Calu3 (cell line): ENCODE results near the gene TP63. TPM values are rescaled to one million over a fixed set of nuclear protein-coding genes. Genes with fewer than 3 reads are reported as not detected.

Experiments
- BruUV-seq: library from RNA; stranded (reverse); fragments of 400-500 nt; replicated peaks from 2 replicates; lab custom pipeline; 2021; lab: Mats Ljungman, UMichigan
- CTCF ChIA-PET: fragments of 300-600 bp; sonication (Branson Sonifier 250); formaldehyde crosslinking; loops from one replicate; lab custom pipeline; 2022; ENCODE audit warnings: antibody characterized with exemption; lab: Charles Lee
- DNase-seq: peaks from one replicate; pipeline ENCODE4 v3.0.0; 2022
- H3K27ac Mint-ChIP-seq: one replicate; pipeline ENCODE4 v1.8.0; 2022; ENCODE audit warnings: mixed read lengths; ENCODE audit not compliant: unreplicated experiment
- H3K27me3 Mint-ChIP-seq: one replicate; pipeline ENCODE4 v1.8.0; 2022; ENCODE audit warnings: mixed read lengths; ENCODE audit not compliant: unreplicated experiment
- H3K36me3 Mint-ChIP-seq: one replicate; pipeline ENCODE4 v1.8.0; 2022; ENCODE audit warnings: mild to moderate bottlenecking, moderate library complexity, mixed read lengths; ENCODE audit not compliant: insufficient read depth, unreplicated experiment
- H3K4me1 Mint-ChIP-seq: one replicate; pipeline ENCODE4 v1.8.0; 2022; ENCODE audit warnings: mild to moderate bottlenecking, low read depth, mixed read lengths; ENCODE audit not compliant: unreplicated experiment
- H3K4me3 Mint-ChIP-seq: one replicate; pipeline ENCODE4 v1.8.0; 2022; ENCODE audit warnings: mild to moderate bottlenecking, low read depth, moderate library complexity, mixed read lengths; ENCODE audit not compliant: unreplicated experiment
- H3K9me3 Mint-ChIP-seq: one replicate; pipeline ENCODE4 v1.8.0; 2022; ENCODE audit warnings: low read depth, mixed read lengths; ENCODE audit not compliant: unreplicated experiment
- CTCF ChIP-seq: fragments of 200-600 bp; IDR thresholded peaks from one replicate; pipeline ENCODE4 v1.8.0; 2022; ENCODE audit warnings: antibody characterized with exemption; ENCODE audit not compliant: unreplicated experiment
- intact Hi-C: fragments of 100-400 bp; cut with micrococcal nuclease; formaldehyde crosslinking; loops from one replicate; pipeline ENCODE4 v1.10.0; 2022; ENCODE audit not compliant: unreplicated experiment
- total RNA-seq: library from RNA; stranded (reverse); gene quantifications from 2 replicates; pipeline ENCODE4 v1.2.3, GENCODE V29; 2022

The TP63 gene
- total RNA-seq, 1 experiment from 2014 or later, result not detected

GRCh38 chr3:189792046-189792929 is 161.1 kb downstream of the TP63 start:
- Mint-ChIP-seq H3K4me1 (peaks cover 22% of the 10 kb centered on the region), H3K27me3 (no peaks in the 10 kb centered on the region), H3K9me3 (no peaks in the 10 kb centered on the region), H3K36me3 (no peaks in the 10 kb centered on the region), H3K4me3 (no peak overlapping the region), H3K27ac (no peak overlapping the region)
- CTCF ChIA-PET, result no interaction called here
- TF ChIP-seq CTCF, result no peak
- intact Hi-C loops, result no loop called here
- DNase-seq, result no peak
- BruUV-seq, result no TSS peak

DNA sequence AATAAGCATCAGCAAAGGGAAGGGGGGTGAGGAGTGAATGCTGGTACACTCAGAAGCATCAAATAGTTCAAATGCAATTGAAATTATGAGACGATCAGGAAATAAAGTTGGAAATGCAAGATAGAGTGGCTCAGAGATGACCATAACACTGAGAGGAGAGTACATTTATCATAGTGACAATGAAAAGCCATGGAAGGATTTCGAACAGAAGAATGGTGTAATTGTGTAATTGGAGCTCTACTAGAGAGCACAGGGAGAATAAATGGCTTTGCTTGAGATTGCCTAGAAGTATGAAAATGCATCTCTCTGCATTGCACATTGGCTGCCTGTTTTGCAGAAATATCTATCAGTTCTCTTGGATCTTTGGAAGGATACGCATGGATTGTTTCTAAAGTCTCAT is 163.3 kb downstream of the TP63 start:
- Mint-ChIP-seq H3K9me3 (no peaks in the 10 kb centered on the region), H3K36me3 (no peaks in the 10 kb centered on the region), H3K27me3 (no peaks in the 10 kb centered on the region), H3K4me1 (peaks cover 18% of the 10 kb centered on the region), H3K4me3 (no peak overlapping the region), H3K27ac (no peak overlapping the region)
- DNase-seq, result no peak
- CTCF ChIA-PET, result no interaction called here
- intact Hi-C loops, result no loop called here
- no TSS peak for BruUV-seq
- no peak for TF ChIP-seq CTCF

- intact Hi-C loops, result no loop called here
- Mint-ChIP-seq H3K27me3 (no peaks in the 10 kb centered on the region), H3K36me3 (no peaks in the 10 kb centered on the region), H3K9me3 (no peaks in the 10 kb centered on the region), H3K27ac (no peak overlapping the region), H3K4me1 (peaks cover 9% of the 10 kb centered on the region), H3K4me3 (no peak overlapping the region)
- no peak for TF ChIP-seq CTCF
- DNase-seq, result no peak
- CTCF ChIA-PET, result no interaction called here
- no TSS peak for BruUV-seq
Measured at GRCh38 chr3:189797103-189797750, 166.0 kb downstream of the TP63 start.

DNA sequence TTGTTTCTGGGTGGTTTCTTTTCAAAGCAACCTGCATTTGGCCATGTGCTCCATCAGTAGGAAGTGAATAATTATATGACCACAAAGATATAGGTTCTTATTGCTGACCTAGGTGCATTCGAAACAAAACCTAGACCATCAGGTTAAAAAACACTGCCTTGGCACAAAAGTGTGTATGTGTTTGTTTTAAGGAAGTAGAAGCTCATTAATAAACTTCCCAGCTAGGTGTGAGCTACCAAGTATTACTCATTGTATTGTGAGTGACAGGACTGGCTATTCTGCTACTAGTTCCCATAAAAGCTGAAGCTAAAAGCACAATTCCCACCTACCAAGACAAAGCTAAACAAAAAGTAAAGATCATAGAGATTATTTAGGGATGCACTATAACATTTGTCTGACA is 168.2 kb downstream of the TP63 start:
- CTCF ChIA-PET, result interaction anchor here (1.0 to 1.6 kb wide), 6 partner anchors 9 to 527 kb away, joined by 3 to 6 read pairs (median 4); no protein-coding TSS in a partner anchor
- Mint-ChIP-seq H3K9me3 (no peaks in the 10 kb centered on the region), H3K27me3 (no peaks in the 10 kb centered on the region), H3K4me1 (peaks cover 9% of the 10 kb centered on the region), H3K27ac (peak overlapping the region; percentile 24), H3K36me3 (no peaks in the 10 kb centered on the region), H3K4me3 (no peak overlapping the region)
- intact Hi-C loops, result no loop called here
- no peak for TF ChIP-seq CTCF
- BruUV-seq, result no TSS peak
- DNase-seq, result no peak
